ENCODE results near the gene BAX.

BAX gene

DNA sequence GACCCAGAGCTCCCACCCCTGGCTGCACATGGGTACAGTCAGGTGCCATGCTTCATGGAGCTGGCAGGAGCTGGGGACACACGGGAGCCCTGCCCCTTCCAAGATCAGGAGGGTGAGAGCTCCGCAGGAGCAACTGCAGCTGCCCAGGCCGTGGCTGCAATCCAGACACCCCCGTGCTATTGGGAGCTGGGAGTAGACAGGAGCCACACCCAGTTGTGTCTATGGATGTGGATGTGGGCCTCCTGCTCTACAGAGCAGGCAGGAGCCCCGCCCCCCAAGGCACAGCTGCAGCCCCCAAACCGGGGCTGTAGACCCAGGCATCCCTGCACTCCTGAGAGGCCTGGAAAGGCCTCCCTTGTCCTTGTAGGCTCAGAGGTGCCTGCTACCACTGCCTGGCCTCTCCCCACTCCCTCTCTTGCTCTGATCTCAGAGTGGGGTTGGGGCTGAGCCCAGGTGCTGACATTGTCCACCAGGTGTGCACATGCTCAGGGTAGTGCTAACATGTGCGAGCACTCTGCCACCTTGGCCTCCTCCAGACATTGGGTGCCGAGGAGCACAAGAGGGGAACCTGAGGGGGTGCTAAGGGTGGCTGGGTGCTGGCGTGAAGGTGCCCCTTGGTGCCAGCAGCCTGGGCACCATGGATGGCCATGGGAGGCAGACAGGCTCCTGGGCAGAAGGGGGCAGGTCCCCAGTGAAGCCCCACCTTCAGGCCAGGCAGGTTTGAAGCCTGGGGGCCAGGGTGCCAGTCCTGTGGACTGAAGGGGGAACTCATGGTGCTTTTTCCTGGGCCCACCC is 8.0 kb upstream of the BAX start:
- TF ChIP-seq, protein P1, sequence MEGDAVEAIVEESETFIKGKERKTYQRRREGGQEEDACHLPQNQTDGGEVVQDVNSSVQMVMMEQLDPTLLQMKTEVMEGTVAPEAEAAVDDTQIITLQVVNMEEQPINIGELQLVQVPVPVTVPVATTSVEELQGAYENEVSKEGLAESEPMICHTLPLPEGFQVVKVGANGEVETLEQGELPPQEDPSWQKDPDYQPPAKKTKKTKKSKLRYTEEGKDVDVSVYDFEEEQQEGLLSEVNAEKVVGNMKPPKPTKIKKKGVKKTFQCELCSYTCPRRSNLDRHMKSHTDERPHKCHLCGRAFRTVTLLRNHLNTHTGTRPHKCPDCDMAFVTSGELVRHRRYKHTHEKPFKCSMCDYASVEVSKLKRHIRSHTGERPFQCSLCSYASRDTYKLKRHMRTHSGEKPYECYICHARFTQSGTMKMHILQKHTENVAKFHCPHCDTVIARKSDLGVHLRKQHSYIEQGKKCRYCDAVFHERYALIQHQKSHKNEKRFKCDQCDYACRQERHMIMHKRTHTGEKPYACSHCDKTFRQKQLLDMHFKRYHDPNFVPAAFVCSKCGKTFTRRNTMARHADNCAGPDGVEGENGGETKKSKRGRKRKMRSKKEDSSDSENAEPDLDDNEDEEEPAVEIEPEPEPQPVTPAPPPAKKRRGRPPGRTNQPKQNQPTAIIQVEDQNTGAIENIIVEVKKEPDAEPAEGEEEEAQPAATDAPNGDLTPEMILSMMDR (IDR thresholded peaks at IDR 0.05; ENCODE audit: low read length, missing control alignments), result no peak
- no peak for DNase-seq (ENCODE audit: low read depth)
- H3K4me3 ChIP-seq (replicated peaks; ENCODE audit: low read depth, low read length), result no peak overlapping the region

DNA sequence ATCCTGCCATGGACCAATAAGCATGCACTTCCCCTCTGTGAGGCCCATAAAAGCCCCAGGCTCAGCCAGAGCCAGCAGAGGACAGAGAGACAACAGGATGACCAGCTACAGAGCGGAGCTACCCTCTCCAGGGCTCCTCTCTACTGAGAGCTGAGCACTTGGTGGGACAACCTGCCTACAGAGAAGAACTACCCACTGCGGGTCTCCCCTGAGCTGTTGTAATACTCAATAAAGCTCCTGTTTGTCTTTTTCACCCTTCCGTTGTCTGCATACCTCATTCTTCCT is 7.5 kb upstream of the BAX start:
- TF ChIP-seq, protein P1 (IDR thresholded peaks at IDR 0.05; ENCODE audit: low read length, missing control alignments), result no peak
- no peak for DNase-seq (ENCODE audit: low read depth)
- H3K4me3 ChIP-seq (replicated peaks; ENCODE audit: low read depth, low read length), result no peak overlapping the region

DNA sequence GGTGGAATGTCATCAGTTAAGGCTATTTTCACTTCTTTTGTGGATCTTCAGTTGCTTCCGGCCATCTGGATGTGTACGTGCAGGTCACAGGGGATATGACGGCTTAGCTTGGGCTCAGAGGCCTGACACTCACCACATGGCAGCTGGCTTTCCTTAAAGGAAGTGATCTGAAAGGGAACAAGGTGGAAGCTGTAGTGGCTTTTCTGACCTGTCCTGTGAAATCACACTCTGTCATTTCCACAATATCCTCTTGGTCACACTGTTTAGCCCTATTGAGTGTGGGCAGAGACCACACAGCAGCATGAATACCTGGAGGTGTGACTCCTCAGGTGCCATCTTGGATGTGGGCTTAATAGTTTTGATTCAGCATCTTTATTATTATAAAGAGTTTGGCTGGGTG is 4.5 kb upstream of the BAX start:
- TF ChIP-seq, protein P1 (IDR thresholded peaks at IDR 0.05; ENCODE audit: low read length, missing control alignments), result no peak
- no peak overlapping the region for H3K4me3 ChIP-seq (replicated peaks; ENCODE audit: low read depth, low read length)
- no peak for DNase-seq (ENCODE audit: low read depth)

DNA sequence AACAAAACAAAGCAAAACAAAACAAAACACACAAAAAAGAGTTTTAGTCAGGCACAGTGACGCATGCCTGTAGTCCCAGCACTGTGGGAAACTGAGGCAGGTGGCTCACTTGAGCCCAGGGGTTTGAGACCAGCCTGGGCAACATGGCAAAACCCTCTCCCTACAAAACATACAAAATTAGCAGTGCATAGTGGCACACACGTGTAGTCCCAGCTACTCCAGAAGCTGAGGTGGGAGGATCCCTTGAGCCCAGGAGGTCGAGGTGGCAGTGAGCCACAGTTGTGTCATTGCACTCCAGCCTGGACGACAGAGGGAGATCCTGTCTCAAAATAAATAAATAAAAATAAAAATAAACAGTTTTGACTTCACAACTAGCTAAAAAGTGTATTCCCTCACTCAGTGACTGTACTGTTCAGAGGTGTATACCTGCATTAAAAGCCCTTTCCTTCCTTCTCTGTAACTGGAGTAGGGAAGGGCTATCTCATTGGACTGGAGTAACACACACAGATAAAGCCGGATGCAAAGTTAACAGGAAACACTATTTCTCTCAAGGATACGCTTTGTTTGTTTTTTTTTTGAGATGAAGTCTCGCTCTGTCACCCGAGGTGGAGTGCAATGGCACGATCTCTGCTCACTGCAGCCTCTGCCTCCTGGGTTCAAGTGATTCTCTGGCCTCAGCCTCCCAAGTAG is 3.7 kb upstream of the BAX start:
- H3K4me3 ChIP-seq (replicated peaks; ENCODE audit: low read depth, low read length), result no peak overlapping the region
- DNase-seq (ENCODE audit: low read depth), result no peak
- TF ChIP-seq, protein P1 (IDR thresholded peaks at IDR 0.05; ENCODE audit: low read length, missing control alignments), result no peak

DNA sequence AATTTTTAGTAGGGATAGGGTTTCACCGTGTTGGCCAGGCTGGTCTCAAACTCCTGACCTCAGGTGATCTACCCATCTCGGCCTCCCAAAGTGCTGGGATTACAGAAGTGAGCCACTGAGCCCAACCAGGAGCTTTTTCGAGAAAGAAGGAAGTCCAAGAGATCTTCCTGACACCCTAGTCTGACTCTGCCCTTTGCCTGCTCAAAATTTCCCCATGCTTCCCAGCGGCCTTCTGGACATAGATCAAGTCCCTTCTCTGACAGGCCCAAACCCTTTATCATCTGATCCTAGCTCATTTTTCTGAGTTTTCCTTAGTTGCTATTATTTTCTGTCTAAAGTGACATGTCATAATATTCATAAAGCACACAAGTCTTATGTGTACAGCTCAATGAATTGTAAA is 1.5 kb upstream of the BAX start:
- DNase-seq (ENCODE audit: low read depth), result no peak
- TF ChIP-seq, protein P1 (IDR thresholded peaks at IDR 0.05; ENCODE audit: low read length, missing control alignments), result no peak
- no peak overlapping the region for H3K4me3 ChIP-seq (replicated peaks; ENCODE audit: low read depth, low read length)

DNA sequence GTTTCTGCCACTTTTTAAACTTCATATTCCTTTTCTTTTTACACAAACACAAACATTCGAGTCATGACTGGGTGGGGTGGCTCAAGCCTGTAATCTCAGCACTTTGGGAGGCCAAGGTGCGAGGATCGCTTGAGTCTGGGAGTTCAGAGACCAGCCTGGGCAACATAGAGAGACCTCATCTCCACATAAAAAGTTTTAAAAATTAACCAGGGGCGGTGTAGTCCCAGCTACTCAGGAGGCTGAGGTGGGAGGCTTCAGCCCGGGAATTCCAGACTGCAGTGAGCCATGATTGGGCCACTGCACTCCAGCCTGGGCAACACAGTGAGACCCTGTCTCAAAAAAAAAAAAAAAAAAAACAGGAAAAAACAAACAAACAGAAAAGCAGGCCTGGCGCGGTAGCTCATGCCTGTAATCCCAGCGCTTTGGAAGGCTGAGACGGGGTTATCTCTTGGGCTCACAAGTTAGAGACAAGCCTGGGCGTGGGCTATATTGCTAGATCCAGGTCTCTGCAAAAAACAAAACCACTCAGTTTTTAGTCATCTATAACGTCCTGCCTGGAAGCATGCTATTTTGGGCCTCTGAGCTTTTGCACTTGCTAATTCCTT is 583 bp upstream of the BAX start:
- H3K4me3 ChIP-seq (replicated peaks; ENCODE audit: low read depth, low read length), result peak overlapping the region; percentile 96
- DNase-seq (ENCODE audit: low read depth), result no peak
- TF ChIP-seq, protein P1 (IDR thresholded peaks at IDR 0.05; ENCODE audit: low read length, missing control alignments), result no peak

All from fibroblast of pulmonary artery (primary cell).